K562 (cell line): ENCODE measurements around the gene KRTAP5-5. TPM values are rescaled to one million over a fixed set of nuclear protein-coding genes. Genes with fewer than 3 reads are reported as not detected.

Experiments
- ATAC-seq: fragments of 200-7000 bp; cut with Tn5 transposase; 3 replicates; pipeline ENCODE4 v1.9.1; 2020; ENCODE audit warnings: moderate library complexity
- BruUV-seq: library from RNA; stranded (reverse); fragments of 400-500 nt; replicated peaks from 2 replicates; lab custom pipeline; 2021; lab: Mats Ljungman, UMichigan
- CTCF ChIA-PET: fragments of 300-600 bp; formaldehyde crosslinking; extraction: SDS; loops from one replicate; lab custom pipeline; 2021; ENCODE audit warnings: low intra/inter-chr PET ratio; lab: Yijun Ruan, JAX
- POLR2A ChIA-PET: fragments of 300-600, 350-650 bp; sonication (Branson Sonifier 250); formaldehyde crosslinking; extraction: SDS; loops from one replicate; lab custom pipeline; 2021; ENCODE audit warnings: antibody characterized with exemption, inconsistent platforms; lab: Yijun Ruan, JAX
- DNase-seq, 4 experiments: peaks; one replicate each; pipeline versions ENCODE4 v3.0.0 to v3.0.0-alpha.2; 2011 to 2018; ENCODE audit warnings: low spot score in 3 of 4, mixed read lengths in 3 of 4; ENCODE audit errors: extremely low read depth in 1 of 4
- FAIRE-seq: peaks from 2 replicates; lab custom pipeline; 2011; peaks lifted over from hg19 to GRCh38; lab: Jason Lieb, UNC
- H2AFZ ChIP-seq: 2 replicates; pipeline ENCODE4 v1.6.0; 2011; ENCODE audit warnings: low read depth, low read length, control low read depth, inconsistent platforms
- H3K27ac ChIP-seq: fragments of 200-600 bp; 3 replicates; pipeline ENCODE4 v1.8.0; 2011; ENCODE audit warnings: low read depth, mild to moderate bottlenecking, control low read depth, inconsistent platforms, low read length, moderate library complexity, mixed read lengths; ENCODE audit errors: extremely low read depth
- H3K27me3 ChIP-seq, 2 experiments: fragments of 300-600 bp in 1 of 2; 2 replicates in 1 of 2; 3 replicates in 1 of 2; pipeline versions ENCODE4 v1.6.0 to v1.8.0; 2011; ENCODE audit warnings: inconsistent platforms in 2 of 2, low read length in 2 of 2, mild to moderate bottlenecking in 1 of 2, mixed read lengths in 1 of 2, moderate library complexity in 1 of 2; ENCODE audit not compliant: control insufficient read depth in 2 of 2, insufficient read depth in 2 of 2
- H3K36me3 ChIP-seq: fragments of 300-600 bp; 3 replicates; pipeline ENCODE4 v1.8.0; 2011; ENCODE audit warnings: mild to moderate bottlenecking, low read length, inconsistent platforms; ENCODE audit not compliant: control insufficient read depth, insufficient read depth
- H3K4me1 ChIP-seq, 2 experiments: fragments of 200-600 bp in 1 of 2; replicated peaks in 1 of 2; 2 replicates in 1 of 2; 3 replicates in 1 of 2; pipeline versions ENCODE4 v1.5.1 to v1.8.0; 2011; ENCODE audit warnings: inconsistent platforms in 2 of 2, low read length in 2 of 2, mild to moderate bottlenecking in 1 of 2, mixed read lengths in 1 of 2, moderate library complexity in 1 of 2; ENCODE audit not compliant: control insufficient read depth in 2 of 2, insufficient read depth in 2 of 2
- H3K4me2 ChIP-seq: 2 replicates; pipeline ENCODE4 v1.6.1; 2011; ENCODE audit warnings: low read length, control low read depth, inconsistent platforms, mixed read lengths; ENCODE audit not compliant: insufficient read depth
- H3K4me3 ChIP-seq: fragments of 200-600 bp; sonication (generic), shearing (Covaris generic); 2 replicates; pipeline ENCODE4 v1.5.1; 2016; ENCODE audit warnings: control low read depth, inconsistent platforms
- H3K79me2 ChIP-seq: fragments of 200-600 bp; 3 replicates; pipeline ENCODE4 v1.8.0; 2011; ENCODE audit warnings: low read length, inconsistent platforms; ENCODE audit not compliant: control insufficient read depth, insufficient read depth
- H3K9ac ChIP-seq, 2 experiments: 2 replicates each; pipeline versions ENCODE4 v1.6.0 to v1.6.1; 2011; ENCODE audit warnings: low read depth in 2 of 2, low read length in 2 of 2, control low read depth in 1 of 2, inconsistent platforms in 1 of 2, mild to moderate bottlenecking in 1 of 2, mixed read lengths in 1 of 2; ENCODE audit not compliant: insufficient read depth in 1 of 2
- H3K9me1 ChIP-seq: one replicate; pipeline ENCODE4 v1.6.0; 2011; ENCODE audit warnings: inconsistent platforms, mild to moderate bottlenecking, low read length, moderate library complexity; ENCODE audit not compliant: control insufficient read depth, insufficient read depth
- H3K9me3 ChIP-seq: replicated peaks from 2 replicates; pipeline ENCODE4 v1.5.1; 2011; ENCODE audit warnings: low read depth, low read length, inconsistent platforms; ENCODE audit not compliant: control insufficient read depth, insufficient read depth
- H4K20me1 ChIP-seq: replicated peaks from 2 replicates; pipeline ENCODE4 v1.6.1; 2011; ENCODE audit warnings: low read length, inconsistent platforms, mixed read lengths; ENCODE audit not compliant: control insufficient read depth, insufficient read depth
- CBFA2T2 ChIP-seq: fragments of 450-650 bp; conservative IDR thresholded peaks from 2 replicates; pipeline ENCODE4 v1.6.1; 2017; ENCODE audit warnings: mild to moderate bottlenecking
- FOS ChIP-seq: IDR thresholded peaks from 3 replicates; pipeline ENCODE4 v1.6.1; 2011; ENCODE audit not compliant: insufficient read length; ENCODE audit errors: extremely low read depth
- HNRNPUL1 ChIP-seq: fragments of 200-400 bp; formaldehyde crosslinking; IDR thresholded peaks from 2 replicates; pipeline ENCODE4 v1.6.1; 2017; ENCODE audit warnings: low read length
- MECOM ChIP-seq: fragments of 250-450 bp; sonication (Bioruptor Pico); IDR thresholded peaks from 2 replicates; pipeline ENCODE4 v1.8.0; 2022; ENCODE audit warnings: inconsistent platforms
- MTA2 ChIP-seq: fragments of 450-650 bp; IDR thresholded peaks from 2 replicates; pipeline ENCODE4 v1.6.1; 2016; ENCODE audit warnings: low read depth
- NELFE ChIP-seq: IDR thresholded peaks from 2 replicates; pipeline ENCODE4 v1.6.1; 2011; ENCODE audit warnings: mild to moderate bottlenecking; ENCODE audit not compliant: insufficient read depth, insufficient read length
- PHF21A ChIP-seq: fragments of 450-650 bp; IDR thresholded peaks from 2 replicates; pipeline ENCODE4 v1.6.1; 2017; ENCODE audit warnings: low read depth, borderline replicate concordance
- RBM15 ChIP-seq: fragments of 200-400 bp; formaldehyde crosslinking; IDR thresholded peaks from 2 replicates; pipeline ENCODE4 v1.6.1; 2018; ENCODE audit warnings: mild to moderate bottlenecking, low read length, moderate library complexity; ENCODE audit not compliant: insufficient read depth
- SNRNP70 ChIP-seq: fragments of 200-400 bp; formaldehyde crosslinking; optimal IDR thresholded peaks from 2 replicates; pipeline ENCODE3; 2017; ENCODE audit warnings: low read depth, low read length
- TAL1 ChIP-seq: fragments of 450-650 bp; IDR thresholded peaks from 2 replicates; pipeline ENCODE4 v1.6.1; 2016; ENCODE audit warnings: mild to moderate bottlenecking
- ZFP30 ChIP-seq: fragments of 250-450 bp; sonication (Bioruptor Pico); IDR thresholded peaks from 2 replicates; pipeline ENCODE4 v1.8.0; 2022; ENCODE audit warnings: moderate library complexity, mild to moderate bottlenecking, inconsistent platforms, borderline replicate concordance
- ZNF232 ChIP-seq: sonication (generic); formaldehyde crosslinking; IDR thresholded peaks from 2 replicates; pipeline ENCODE4 v1.8.0; 2022; ENCODE audit warnings: mild to moderate bottlenecking, missing genetic modification reagents
- ZNF764 ChIP-seq: fragments of 250-450 bp; sonication (Bioruptor Pico); IDR thresholded peaks from 2 replicates; pipeline ENCODE4 v1.4.0; 2020; ENCODE audit warnings: low read depth, mild to moderate bottlenecking, moderate library complexity
- WGBS: fragments of 100-300 bp; shearing (Covaris generic); methylation state at CpG from one replicate; pipeline ENCODE4 v1.1.6; 2016; ENCODE audit warnings: low coverage, mixed read lengths; ENCODE audit not compliant: insufficient coverage; ENCODE audit errors: missing lambda C conversion rate; 5-methylcytosine and 5-hydroxymethylcytosine counted together
- in situ Hi-C: fragments of 300-500 bp; cut with MboI; formaldehyde crosslinking; loops from 4 replicates; pipeline ENCODE4 v1.15.0; 2018; ENCODE audit warnings: inconsistent platforms, mixed read lengths
- intact Hi-C: fragments of 100-400 bp; cut with micrococcal nuclease; formaldehyde crosslinking; loops from 2 replicates; pipeline ENCODE4 v1.14.2; 2022
- polyA plus RNA-seq, 8 experiments: library from polyadenylated mRNA; depleted of rRNA in 4 of 8; stranded (reverse) in 5 of 8; unstranded in 3 of 8; fragments of >200 nt; fragmentation: Nextera tagmentation in 2 of 8; fragmentation: Illumina TruSeq in 1 of 8; extraction: Ambion mirVana in 2 of 8; extraction: Trizol in 1 of 8; gene quantifications; 2 replicates each; pipeline versions ENCODE4 v1.2.1 to v1.2.3, GENCODE V29; 2011 to 2014; ENCODE audit warnings: inconsistent platforms in 1 of 8, missing spikeins in 1 of 8
- total RNA-seq, 7 experiments: library from RNA; depleted of rRNA in 6 of 7; stranded (reverse); fragments of >200 nt in 6 of 7; fragmentation: Illumina TruSeq in 2 of 7; extraction: Trizol in 2 of 7; gene quantifications; 2 replicates each; pipeline versions ENCODE4 v1.2.1 to v1.2.3, GENCODE V29; 2011 to 2021; ENCODE audit warnings: low replicate concordance in 1 of 7
- TF ChIP-seq, protein P1 (sequence below): fragments of 250-450 bp; sonication (Bioruptor Pico); IDR thresholded peaks from 2 replicates; pipeline ENCODE4 v1.5.0; 2020; ENCODE audit warnings: mild to moderate bottlenecking
- TF ChIP-seq, protein P2 (sequence below): fragments of 250-450 bp; sonication (Bioruptor Pico); IDR thresholded peaks from 2 replicates; pipeline ENCODE4 v1.4.0; 2020; ENCODE audit warnings: mild to moderate bottlenecking, moderate library complexity

Gene KRTAP5-5
- total and polyA plus RNA-seq, 9 of the 15 experiments (the other 6 are each of a cell fraction or from before 2014, with no cell fraction given) = not detected

DNA sequence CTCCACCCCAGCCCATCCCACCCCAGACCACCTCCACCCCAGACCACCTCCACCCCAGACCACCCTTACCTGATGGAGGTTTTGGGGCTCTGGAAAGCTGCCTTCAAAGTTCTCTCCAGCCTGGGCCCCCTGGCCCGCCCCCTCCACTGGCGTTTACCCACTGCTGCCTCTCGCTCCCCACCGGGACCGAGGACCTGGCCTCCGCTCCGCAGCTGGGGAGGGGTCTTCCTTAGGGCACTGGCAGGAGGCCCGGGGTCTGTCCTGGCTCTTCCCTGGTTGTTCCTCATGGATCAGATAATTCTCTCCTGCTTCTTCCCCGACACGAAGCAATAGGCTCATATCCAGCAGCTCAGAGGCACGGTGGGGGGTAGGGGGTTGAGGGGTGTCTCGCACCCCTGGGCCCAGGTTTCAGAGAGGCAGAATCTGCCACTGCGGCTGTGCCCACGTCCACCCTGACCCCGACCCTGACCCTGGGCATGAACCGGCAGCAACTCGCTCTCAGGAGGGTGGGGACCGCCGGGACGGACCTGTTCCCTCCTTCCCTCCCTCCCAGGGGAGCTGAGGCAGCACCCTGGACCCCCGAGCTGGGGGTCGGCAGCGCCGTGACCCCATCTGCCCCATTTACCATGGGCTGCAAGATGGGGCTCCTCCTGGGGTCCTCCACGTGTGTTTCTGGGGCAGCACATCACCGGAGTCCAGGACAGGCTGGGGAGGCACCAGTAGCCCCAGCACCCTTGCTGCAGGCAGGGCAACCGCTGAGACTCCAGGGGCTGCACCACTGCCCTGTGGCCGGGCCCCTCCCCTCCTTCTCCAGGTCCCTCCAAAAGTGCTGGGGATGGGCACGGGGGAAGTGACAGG, 12.9 kb downstream of the KRTAP5-5 start:
- H2AFZ ChIP-seq = no peak overlapping the region
- no peak for DNase-seq

DNA sequence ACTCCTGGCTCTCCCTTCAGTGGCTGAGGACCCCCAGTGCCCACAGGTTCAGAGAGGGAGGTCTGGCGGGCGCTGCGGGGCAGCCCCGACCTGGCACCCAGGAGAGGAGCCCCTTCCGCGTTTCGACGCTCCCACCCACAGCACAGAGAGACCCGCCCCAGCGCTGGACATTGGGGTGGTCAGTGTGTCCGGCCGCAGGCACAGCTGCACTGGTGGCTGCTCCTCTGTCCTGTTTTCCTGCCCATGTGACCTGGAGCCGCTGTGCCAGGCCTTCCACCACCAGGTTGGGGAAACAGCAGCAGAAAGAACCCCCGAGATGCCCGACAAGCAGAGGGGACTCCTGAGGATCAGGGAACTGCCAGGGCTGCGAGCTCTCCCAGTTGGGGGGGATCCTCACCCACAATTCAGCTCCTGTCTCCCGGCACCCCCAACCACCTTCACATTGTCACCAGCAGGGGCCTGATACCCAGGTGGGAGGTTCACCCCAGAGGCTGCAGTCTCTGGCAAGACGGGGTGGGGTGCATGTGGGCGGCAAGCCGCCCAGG, 13.6 kb downstream of the KRTAP5-5 start:
- peaks cover 13 to 75% of the 10 kb centered on the region in 2 experiments; a peak in 4 of 5 replicates for H3K27me3 ChIP-seq
- ChIA-PET CTCF (no interaction called here), POLR2A (interaction anchor here (0.6 kb wide), 1 partner anchor 24 kb away, joined by 3 read pairs; no protein-coding TSS in a partner anchor)
- H3K9me1 ChIP-seq = no peaks in the 10 kb centered on the region
- H3K27ac ChIP-seq = no peak overlapping the region
- 1% methylated on average over 14 of the region's 20 CpGs for WGBS
- peaks cover 8% of the 10 kb centered on the region; the same call in 1 of the 2 replicates for H4K20me1 ChIP-seq
- peaks cover 0 to 11% of the 10 kb centered on the region in 2 experiments; a peak in 2 of 5 replicates for H3K4me1 ChIP-seq
- no peak for DNase-seq
- no peaks in the 10 kb centered on the region for H3K9me3 ChIP-seq
- no peak overlapping the region for H3K4me3 ChIP-seq
- H3K9ac ChIP-seq = no peak overlapping the region
- no peak overlapping the region for H2AFZ ChIP-seq
- no peak overlapping the region for H3K4me2 ChIP-seq
- no peak for FAIRE-seq
- no peaks in the 10 kb centered on the region for H3K79me2 ChIP-seq
- BruUV-seq = no TSS peak
- in situ Hi-C loops = no loop called here
- ATAC-seq = no peak
- intact Hi-C loops = no loop called here
- no peaks in the 10 kb centered on the region for H3K36me3 ChIP-seq
- TF ChIP-seq ZFP30 (CRISPR knock-in tag) (no peak), PHF21A (no peak), MTA2 (no peak), HNRNPUL1 (no peak), TAL1 (no peak), MECOM (no peak), ZNF764 (CRISPR knock-in tag) (no peak)
- TF ChIP-seq, protein P1, sequence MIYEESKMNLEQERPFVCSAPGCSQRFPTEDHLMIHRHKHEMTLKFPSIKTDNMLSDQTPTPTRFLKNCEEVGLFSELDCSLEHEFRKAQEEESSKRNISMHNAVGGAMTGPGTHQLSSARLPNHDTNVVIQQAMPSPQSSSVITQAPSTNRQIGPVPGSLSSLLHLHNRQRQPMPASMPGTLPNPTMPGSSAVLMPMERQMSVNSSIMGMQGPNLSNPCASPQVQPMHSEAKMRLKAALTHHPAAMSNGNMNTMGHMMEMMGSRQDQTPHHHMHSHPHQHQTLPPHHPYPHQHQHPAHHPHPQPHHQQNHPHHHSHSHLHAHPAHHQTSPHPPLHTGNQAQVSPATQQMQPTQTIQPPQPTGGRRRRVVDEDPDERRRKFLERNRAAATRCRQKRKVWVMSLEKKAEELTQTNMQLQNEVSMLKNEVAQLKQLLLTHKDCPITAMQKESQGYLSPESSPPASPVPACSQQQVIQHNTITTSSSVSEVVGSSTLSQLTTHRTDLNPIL (CRISPR knock-in tag) = no peak
- TF ChIP-seq, protein P2, sequence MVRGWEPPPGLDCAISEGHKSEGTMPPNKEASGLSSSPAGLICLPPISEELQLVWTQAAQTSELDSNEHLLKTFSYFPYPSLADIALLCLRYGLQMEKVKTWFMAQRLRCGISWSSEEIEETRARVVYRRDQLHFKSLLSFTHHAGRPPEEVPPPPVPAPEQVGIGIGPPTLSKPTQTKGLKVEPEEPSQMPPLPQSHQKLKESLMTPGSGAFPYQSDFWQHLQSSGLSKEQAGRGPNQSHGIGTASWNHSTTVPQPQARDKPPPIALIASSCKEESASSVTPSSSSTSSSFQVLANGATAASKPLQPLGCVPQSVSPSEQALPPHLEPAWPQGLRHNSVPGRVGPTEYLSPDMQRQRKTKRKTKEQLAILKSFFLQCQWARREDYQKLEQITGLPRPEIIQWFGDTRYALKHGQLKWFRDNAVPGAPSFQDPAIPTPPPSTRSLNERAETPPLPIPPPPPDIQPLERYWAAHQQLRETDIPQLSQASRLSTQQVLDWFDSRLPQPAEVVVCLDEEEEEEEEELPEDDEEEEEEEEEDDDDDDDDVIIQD (CRISPR knock-in tag) = no peak

More for the DNA sequence above, 12.9 kb downstream of the KRTAP5-5 start:
- H4K20me1 ChIP-seq = peaks cover 8% of the 10 kb centered on the region; the same call in 1 of the 2 replicates
- peaks cover 0 to 9% of the 10 kb centered on the region in 2 experiments; a peak in 2 of 5 replicates for H3K4me1 ChIP-seq
- H3K9me1 ChIP-seq = no peaks in the 10 kb centered on the region
- FAIRE-seq (no peak), ATAC-seq (no peak)
- H3K27ac ChIP-seq = no peak overlapping the region
- H3K4me2 ChIP-seq = no peak overlapping the region
- 3% methylated on average over 17 of the region's 29 CpGs for WGBS
- in situ Hi-C loops = no loop called here
- no peaks in the 10 kb centered on the region for H3K79me2 ChIP-seq
- POLR2A ChIA-PET = no interaction called here
- H3K27me3 ChIP-seq = peaks cover 9 to 70% of the 10 kb centered on the region in 2 experiments; a peak in 4 of 5 replicates
- intact Hi-C loops = no loop called here
- BruUV-seq = no TSS peak
- TF ChIP-seq CBFA2T2 (no peak), NELFE (no peak), RBM15 (no peak), SNRNP70 (no peak), FOS (no peak), ZNF232 (CRISPR knock-in tag) (no peak)
- H3K9me3 ChIP-seq = no peaks in the 10 kb centered on the region
- CTCF ChIA-PET = interaction anchor here (0.8 kb wide), 1 partner anchor 182 kb away, joined by 4 read pairs; no protein-coding TSS in a partner anchor
- H3K4me3 ChIP-seq = no peak overlapping the region
- no peaks in the 10 kb centered on the region for H3K36me3 ChIP-seq
- no peak overlapping the region for H3K9ac ChIP-seq
